HG02840 (cell line): ENCODE measurements around the gene WWP2.
"Not testable (repeated sequence)": the region's sequence is repeated elsewhere in the genome, so short reads cannot be mapped to it uniquely, and the experiment has no call there.

ENCODE experiments used
- ATAC-seq: cut with Tn5 transposase; IDR thresholded peaks from one replicate; pipeline ENCODE4 v1.9.1; 2021; ENCODE audit warnings: mild to moderate bottlenecking, moderate library complexity, moderate number of reproducible peaks; ENCODE audit not compliant: unreplicated experiment, low FRiP score

Gene WWP2

DNA sequence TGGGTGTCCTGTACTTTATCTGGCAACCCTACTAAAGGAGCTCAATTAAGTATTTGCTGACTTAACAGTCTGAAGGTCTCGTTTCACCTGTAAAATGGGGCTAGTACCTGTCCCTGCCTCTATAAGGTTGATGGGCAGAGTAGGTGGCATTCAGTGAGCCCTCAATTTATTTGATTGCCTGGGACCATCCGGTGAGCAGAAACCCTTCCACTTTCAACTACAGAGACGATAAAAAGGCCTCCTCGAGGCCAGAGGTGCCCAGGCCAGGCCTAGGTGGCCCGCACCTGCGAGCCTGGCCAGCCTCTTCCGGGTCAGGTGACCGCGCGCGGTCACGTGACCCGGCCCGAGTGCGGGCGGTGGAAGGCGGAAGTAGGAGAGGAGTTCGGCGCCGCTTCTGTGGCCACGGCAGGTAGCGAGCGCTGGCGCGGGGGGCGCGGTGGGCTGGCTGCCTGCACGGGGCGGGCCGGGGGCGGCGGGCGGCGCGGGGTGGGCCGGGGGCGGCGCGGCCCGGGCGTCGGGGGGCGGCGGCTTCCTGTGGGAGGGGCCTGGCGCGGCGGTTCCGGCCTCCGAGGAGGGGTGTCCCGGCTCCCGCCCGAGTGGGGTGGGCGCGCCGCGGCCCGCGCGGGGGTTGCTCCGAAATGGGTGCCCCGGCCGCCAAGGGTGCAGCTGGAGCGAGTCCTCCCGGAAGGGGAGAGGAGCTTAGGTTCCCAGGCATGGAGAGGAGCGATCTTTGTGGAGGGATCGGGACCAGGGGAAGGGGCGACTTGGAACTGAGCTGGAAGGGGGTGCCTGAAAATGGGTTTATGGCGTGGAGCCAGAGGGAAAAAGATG, at the start of gene WWP2:
Gene WWP2 (plus strand): TSS at position 350 of the 831 bp plus-strand sequence. CDS start 24,679 bp downstream, outside the sequence.
- peak; percentile 73 for ATAC-seq

DNA sequence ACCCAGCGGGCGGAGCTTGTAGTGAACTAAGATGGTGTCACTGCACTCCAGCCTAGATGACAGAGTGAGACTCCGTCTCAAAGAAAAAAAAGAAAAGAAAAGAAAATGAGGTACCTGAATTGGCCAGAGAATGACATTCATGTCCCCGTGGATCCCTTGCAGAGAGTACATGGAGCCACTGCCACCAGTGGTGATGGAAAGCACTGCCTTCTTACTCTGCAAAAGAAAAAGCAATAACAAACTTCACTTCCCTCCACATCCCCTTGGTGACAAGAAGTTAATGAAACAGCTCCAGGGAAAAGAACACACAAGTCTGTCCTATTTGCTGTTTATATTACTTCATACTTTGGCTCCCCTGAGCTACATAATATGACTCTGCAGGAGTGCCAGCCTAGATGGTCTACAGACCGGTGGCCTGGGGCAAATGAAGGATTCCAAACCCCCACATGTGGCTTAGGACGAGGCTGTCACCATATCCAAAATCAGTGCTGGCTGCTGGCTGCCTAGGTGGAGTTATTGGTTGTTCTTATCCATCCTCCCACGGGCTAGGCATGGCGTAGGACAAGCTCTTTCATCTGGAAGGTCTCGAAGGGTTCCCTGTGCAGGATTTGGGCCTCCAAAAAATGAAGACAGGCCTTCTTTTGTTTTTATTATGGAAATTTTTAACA, 49.1 kb upstream of the WWP2 start:
- no peak for ATAC-seq

DNA sequence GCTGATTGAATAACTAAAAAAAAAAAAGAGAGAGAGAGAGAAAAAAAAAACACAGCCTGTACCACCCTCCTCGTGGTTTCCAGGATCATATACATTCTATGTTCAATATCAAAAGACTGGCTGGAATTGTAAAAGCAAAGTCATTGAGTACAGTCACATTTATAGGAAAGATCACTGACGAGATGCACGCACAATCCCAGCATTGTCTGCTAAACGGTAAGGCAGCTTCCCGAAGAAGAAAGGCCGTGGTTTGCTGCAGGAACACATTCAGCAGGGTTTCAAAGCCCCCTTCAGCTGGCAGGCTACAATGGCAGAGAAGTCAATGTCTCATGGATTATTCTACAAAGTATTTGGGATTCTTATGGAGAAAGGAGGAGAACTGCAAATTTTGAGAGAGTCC, 45.1 kb upstream of the WWP2 start:
- no peak for ATAC-seq

DNA sequence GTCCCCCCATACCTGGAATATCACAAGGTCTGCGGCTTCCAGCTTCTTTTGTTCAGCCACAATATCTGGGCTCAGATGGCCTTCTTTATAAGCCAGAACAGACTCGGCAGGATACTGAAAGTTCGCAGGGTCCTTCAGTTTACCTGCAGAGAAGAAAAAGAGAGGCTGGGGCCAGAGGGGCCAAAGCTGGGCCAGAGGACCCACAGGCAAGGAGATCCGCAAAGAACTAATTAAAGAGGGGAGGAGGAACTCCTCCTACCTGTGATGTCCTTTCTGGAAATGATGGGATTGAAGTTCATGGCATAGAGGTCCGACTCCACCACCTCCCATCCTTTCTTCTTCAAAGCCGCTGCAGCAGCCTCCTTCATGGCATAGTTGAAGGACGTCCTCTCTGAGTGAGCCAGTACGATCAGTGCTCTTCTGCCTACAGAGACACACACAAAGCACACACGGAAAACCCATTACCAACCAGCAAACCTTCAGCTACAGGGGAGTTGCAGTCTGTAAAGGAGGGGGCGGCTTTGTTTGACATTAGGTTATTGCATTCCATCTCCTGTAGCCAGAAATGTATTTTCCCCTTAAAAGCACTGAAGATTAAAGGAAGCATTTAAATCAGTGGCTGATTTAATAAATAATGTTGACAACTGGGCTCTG, 43.9 kb upstream of the WWP2 start:
- ATAC-seq: no peak

DNA sequence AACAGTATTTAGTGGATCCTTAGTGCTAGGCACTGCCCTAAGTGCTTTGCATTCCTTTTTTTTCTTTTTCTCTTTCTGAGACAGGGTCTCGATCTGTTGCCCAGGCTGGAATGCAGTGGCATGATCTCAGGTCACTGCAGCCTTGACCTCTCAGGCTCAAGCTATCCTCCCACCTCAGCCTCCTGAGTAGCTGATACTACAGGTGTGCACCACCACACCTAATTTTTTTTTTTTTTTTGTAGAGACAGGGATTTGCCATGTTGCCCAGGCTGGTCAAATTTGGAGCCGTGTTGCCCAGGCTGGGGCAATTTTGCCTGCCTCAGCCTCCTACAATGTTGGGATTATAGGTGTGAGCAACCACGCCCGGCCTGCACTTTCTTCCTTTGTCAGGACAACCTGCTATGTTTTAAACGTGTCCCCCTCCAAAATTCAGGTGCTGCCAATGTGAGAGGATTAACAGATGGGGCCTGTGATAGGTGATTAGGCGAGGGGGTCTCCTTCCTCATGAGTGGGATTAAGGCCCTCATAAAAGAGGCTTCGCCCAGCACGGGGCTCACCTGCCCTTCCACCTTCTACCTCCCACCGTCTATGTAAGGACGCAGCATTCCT, 41.2 kb upstream of the WWP2 start:
- no peak for ATAC-seq

DNA sequence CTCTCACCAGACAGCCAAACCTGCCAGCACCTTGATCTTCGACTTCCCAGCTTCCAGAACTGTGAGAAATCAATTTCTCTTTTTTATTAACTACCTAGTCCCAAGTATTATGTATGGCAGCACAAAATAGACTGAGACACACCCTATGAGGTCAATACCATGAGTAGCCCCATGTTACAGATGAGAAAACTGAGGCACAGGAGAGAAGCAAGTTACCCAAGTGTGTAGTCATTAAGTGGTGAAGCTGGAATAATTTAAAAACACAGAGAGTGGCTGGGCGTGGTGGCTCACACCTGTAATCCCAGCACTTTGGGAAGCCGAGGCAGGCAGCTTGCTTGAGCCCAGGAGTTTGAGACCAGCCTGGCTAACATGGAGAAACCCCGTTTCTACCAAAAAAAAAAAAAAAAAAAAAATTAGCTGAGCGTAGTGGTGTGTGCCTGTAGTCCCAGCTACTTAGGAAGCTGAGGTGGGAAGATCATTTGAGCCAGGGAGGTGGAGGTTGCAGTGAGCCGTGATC, 40.6 kb upstream of the WWP2 start:
- ATAC-seq: no peak

DNA sequence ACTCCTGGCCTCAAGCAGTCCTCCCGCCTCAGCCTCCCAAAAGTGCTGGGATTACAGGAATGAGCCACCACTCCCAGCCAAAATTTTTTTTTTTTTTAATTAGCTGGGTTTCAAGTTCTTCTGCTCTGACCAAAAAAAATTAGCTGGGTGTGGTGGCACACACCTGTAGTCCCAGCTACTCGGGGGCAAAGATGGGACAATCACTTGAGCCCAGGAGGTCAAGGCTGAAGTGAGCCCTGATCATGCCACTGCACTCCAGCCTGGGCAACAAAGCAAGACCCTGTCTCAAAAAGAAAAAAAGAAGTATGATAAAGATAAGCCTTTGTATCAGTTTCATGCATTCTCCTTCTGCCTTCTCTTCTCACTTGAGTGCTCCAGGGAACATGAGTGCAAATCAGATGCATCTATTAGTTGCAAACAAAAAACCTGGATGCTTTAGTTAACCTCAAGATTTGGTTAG, 37.7 kb upstream of the WWP2 start:
- no peak for ATAC-seq

DNA sequence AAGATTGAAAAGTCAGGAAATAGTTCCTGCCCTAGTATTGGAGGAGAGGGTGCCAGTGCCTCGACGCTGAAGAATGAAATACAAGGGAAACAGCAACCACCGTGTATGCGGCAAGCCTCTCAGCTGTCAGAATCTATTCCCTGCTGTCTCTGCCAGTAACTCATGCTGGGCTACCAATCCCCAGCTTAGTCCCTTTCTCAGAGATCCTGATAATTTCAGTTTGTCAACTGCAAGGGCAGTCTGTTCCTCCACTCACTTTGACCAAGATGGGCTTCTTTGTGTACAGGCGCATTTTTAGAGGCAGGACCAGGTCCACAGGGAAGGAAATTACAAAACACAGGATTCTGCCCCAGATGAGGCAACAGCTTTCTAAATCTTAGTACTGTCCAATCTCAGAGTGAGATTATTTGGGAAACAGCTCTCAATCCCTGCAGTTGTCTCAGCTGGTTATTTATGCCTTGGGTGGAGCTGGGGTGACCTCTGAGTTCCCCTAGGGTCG, 37.1 kb upstream of the WWP2 start:
- no peak for ATAC-seq

DNA sequence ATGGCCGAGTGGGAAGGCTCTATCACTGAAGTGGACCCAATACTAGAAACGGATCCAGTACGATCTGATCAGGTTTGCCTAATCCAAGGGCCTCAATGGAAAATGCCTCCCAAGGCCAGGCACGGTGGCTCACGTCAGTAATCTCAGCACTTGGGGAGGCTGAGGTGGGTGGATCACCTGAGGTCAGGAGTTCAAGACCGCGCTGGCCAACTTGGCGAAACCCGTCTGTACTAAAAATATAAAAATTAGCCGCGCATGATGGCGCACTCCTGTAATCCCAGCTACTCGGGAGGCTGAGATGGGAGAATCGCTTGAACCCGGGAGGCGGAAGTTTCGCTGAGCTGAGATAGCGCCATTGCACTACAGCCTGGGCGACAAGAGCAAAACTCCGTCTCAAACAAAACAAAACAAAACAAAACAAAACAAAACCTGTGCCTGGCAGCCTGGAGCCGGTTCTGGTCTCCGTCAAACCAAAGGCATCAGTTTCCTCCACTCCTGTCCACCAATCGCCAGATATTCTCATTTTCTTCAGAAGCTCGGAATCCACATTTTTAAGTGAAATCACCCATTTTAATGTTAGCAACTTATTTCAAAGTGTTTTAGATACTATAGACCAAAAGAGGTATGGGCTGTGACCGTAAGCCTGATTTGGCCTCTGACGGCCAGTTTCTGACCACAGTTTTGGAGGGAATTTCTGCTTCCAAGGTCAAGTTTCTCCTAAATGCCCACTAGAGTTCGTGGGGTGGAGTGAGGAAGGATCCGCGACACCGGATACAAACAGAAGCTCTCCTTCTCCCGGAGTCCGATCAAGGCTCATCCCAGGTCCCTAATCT, 36.4 kb upstream of the WWP2 start:
- no peak for ATAC-seq

DNA sequence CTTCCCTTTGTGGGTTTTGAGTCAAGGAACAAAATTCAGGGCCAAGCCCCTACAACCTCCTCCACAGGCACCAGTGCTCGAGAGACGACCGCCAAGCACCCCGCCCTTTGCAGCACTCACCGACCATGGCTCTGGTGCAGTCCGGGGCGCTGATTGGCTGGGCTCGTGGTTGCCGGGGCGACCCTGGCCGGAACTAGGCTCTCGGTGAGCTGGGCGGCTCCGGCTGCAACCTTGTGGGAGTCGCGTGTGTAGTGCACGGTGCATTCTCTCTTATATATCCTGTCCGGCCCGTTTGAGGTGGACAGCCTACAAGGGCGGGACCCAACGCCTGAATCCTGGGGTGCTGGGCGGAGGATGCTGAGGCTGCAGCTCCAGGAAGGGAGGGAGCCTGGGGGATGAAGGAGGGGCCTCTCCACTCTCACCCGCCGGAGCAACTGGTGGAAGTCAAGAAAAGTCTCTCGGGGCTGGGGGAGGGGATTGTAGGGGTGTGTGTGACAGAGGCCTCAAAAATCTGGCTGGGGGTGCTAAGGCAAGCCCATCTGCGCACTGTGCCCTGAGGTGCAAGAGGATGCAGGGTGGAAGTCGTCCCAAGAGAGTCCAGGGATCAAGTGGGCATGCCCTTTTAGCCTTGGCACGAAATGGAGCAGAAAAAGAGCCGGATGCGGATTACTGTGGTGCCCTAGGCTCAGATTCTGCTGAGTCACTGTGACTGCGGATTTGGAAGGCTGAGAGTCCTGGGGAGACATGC, 35.6 kb upstream of the WWP2 start, which contains the start of gene NQO1:
Gene NQO1 (minus strand): TSS at position 248 of the 748 bp plus-strand sequence. CDS start 121 bp downstream, at position 127.
- peak; percentile 98 for ATAC-seq

DNA sequence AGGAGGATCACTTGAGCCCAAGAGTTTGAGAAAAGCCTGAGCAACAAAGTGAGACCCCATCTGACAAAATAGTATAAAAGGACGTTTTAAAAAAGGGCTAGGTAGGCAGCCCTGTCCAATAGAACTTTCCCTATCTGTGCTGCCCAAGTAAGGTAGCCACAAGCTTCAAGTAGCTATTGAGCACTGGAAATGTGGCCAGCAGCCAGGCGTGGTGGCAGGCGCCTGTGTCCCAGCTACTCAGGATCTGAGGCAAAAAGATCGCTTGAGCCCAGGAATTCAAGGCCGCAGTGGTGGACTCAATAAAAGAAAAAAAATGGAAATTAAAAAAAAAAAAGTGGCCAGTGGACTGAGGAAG, 34.2 kb upstream of the WWP2 start:
- ATAC-seq: no peak

DNA sequence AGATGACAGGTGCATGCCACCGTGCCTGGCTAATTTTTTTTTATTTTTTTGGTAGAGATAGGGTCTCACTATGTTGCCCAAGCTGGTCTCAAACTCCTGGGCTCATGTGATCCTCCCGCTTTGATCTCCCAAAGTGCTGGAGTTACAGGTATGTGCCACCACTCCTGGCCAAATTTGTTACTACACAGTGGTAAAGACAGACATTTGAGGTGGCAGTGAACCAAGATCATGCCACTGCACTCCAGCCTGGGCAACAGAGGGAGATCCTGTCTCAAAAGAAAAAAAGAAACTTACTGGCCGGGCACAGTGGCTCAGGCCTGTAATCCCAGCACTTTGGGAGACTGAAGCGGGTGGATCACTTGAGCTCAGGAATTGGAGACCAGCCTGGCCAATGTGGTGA, 33.1 kb upstream of the WWP2 start:
- not testable (repeated sequence) for ATAC-seq

DNA sequence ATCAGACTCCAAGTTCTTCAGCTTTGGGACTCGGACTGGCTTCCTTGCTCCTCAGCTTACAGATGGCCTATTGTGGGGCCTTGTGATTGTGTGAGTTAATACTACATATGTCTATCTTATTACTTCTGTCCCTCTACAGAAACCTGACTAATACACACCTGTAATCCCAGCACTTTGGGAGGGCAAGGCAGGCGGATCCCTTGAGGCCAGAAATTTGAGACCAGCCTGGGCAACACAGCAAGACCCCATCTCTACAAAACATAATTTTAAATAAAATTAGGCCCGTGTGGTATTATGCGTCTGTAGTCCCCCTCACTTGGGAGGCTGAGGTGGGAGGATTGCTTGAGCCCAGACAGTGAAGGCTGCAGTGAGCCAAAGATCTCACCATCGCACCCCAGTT, 30.9 kb upstream of the WWP2 start:
- ATAC-seq: not testable (repeated sequence)

DNA sequence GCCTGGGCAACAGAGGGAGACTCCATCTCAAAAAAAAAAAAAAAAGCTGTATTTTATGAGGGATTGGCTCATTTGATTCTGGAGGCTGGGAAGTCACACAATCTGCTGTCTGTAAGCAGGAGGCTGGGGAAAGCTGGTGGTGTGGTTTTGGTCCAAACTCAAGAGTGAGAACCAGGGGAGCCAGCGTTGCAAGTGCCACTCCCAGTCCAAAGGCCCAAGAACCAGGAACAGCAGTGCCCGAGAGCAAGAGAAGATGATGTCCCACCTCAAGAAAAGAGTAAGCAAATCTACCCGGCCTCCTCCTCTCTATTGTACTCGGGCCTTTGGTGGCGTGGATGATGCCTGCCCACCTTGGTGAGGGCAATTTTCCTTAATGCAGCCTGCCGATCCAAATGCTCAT, 30.0 kb upstream of the WWP2 start:
- ATAC-seq: no peak

DNA sequence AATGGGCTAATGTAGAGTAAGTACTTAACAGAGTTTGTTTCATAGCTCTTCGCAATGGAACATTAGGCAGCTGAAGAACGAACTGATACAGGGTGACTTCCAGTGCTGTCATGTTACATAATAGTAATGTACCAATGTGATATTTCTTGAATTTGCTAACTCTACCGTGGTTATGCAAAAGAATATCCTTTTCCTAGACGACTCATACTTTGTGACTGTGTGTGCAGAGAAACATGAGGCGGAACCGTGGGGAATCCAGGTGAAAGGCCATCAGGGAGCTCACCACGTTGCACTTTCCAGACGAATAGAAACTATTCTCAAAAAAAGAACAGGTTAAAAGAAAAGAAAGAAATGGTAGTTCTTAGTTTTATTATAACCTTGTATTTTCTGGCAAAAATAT, 20.6 kb upstream of the WWP2 start:
- no peak for ATAC-seq

DNA sequence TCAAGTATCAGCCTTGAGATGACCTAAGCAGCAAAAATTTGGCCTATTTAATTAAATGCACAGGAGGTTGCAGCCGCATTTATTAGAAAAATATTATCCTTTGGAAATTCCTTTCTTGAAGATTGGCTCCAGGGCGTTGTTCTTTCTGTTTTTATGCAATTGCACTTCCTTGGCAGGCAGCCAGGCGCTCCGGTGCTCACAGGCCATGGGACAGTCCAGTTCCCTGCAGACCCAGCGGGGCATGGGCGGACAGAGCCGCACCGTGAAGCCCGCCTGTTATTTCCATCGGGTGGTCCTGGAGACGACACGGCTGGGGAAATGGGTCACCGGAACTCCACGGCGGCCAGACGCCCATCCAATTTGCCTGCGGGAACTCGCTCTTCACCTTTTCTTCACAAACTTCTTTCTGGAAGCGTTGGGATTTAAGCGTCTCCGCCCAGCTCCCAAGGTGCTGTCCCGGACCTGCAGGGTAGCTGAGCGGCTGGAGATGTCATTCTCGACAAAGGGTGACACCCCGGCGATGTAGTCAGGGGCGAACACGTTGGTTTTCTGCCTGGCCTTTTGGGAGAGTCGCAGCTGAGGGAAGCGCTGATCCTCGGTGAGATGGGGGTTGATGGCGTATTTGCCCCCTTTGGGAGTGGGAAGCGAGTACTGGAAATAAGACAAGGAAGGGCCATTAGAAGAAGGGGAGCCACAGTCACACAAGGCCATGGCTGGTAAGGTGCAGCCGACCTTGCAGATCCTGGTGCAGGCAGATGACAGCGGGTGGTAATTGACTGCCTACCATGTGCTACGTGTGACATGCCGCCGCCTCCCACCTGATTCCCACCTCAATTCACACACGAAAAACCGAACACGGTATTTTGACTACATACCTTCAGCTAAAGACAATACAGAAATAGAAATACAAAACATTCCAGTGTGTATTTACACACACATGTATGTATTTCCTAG, 19.9 kb upstream of the WWP2 start:
- no peak for ATAC-seq

DNA sequence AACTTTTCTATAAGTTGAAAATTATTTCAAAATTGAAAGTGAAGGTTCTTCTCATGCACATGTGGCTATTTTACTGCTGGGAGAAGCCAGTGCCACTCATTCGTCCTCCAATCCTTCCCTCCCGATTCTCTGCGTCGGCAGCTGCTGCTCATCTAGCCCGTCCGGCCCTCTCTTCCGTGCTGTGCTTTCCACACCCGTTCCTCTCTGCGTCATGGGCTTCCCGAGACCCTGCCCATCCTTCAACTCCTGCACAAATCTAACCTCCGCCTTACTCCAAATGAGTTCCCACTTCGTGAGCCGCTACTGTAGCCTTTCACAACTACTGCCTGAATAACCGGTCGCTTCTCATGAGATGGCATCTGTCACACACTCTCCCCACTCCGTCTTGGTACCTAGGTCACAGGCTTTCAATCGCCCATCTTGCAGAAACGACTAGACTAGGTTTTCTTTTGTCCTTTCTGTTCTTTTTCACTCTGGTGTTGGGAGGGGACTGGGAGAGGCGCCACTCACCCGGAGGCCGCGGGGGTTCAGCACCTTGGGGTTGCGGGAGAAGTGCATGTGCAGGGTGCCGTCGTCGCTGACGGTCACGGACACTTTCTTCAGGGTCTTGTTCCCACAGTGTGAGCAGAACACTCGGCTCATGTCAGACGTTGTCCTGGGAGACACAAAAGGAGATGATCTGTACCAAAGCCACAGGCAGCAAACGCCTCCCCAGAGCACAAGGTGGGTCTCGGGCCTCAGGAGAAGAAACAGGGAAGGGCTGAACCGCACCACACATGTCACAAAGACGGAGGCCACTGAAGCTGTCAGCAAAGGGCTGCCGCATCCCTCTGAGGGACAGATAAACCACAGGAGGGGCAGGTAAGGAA, 17.5 kb upstream of the WWP2 start:
- ATAC-seq: no peak
